Caco-2 (cell line): ENCODE measurements around the gene PTPRS. TPM values are rescaled to one million over a fixed set of nuclear protein-coding genes. Genes with fewer than 3 reads are reported as not detected.

ENCODE experiments used
- BruUV-seq: library from RNA; stranded (reverse); fragments of 400-500 nt; replicated peaks from 2 replicates; lab custom pipeline; 2021; lab: Mats Ljungman, UMichigan
- CTCF ChIA-PET: fragments of 300-600 bp; sonication (Branson Sonifier 250); formaldehyde crosslinking; loops from one replicate; lab custom pipeline; 2022; ENCODE audit warnings: antibody characterized with exemption; lab: Charles Lee
- POLR2A ChIA-PET: fragments of 300-600 bp; sonication (Branson Sonifier 250); formaldehyde crosslinking; loops from one replicate; lab custom pipeline; 2022; ENCODE audit warnings: antibody characterized with exemption; lab: Charles Lee
- DNase-seq, 2 experiments: peaks; one replicate each; pipeline versions ENCODE4 v3.0.0 to v3.0.0-alpha.2; 2020 to 2022
- H3K27me3 ChIP-seq: replicated peaks from 2 replicates; pipeline ENCODE4 v1.6.0; 2011; ENCODE audit warnings: low read length; ENCODE audit not compliant: control insufficient read depth, insufficient read depth
- H3K36me3 ChIP-seq: 2 replicates; pipeline ENCODE4 v1.5.1; 2011; ENCODE audit warnings: low read length; ENCODE audit not compliant: control insufficient read depth, insufficient read depth
- H3K4me1 ChIP-seq: fragments of 250-450 bp; sonication (Bioruptor Pico); 2 replicates; pipeline ENCODE4 v1.5.1; 2020; ENCODE audit warnings: mild to moderate bottlenecking
- H3K4me3 ChIP-seq: 2 replicates; pipeline ENCODE4 v1.5.1; 2011; ENCODE audit warnings: low read depth, mild to moderate bottlenecking, control low read depth, low read length
- H3K9me3 ChIP-seq: fragments of 250-450 bp; sonication (Bioruptor Pico); 2 replicates; pipeline ENCODE4 v1.5.1; 2020; ENCODE audit warnings: mild to moderate bottlenecking, moderate library complexity
- H3K27ac Mint-ChIP-seq: one replicate; pipeline ENCODE4 v1.8.0; 2022; ENCODE audit warnings: mixed read lengths; ENCODE audit not compliant: unreplicated experiment
- H3K27me3 Mint-ChIP-seq: one replicate; pipeline ENCODE4 v1.8.0; 2022; ENCODE audit warnings: mixed read lengths; ENCODE audit not compliant: insufficient read depth, unreplicated experiment
- H3K36me3 Mint-ChIP-seq: one replicate; pipeline ENCODE4 v1.8.0; 2022; ENCODE audit warnings: mild to moderate bottlenecking, mixed read lengths; ENCODE audit not compliant: insufficient read depth, unreplicated experiment
- H3K4me1 Mint-ChIP-seq: one replicate; pipeline ENCODE4 v1.8.0; 2022; ENCODE audit warnings: low read depth, mixed read lengths; ENCODE audit not compliant: unreplicated experiment
- H3K4me3 Mint-ChIP-seq: one replicate; pipeline ENCODE4 v1.8.0; 2022; ENCODE audit warnings: mild to moderate bottlenecking, moderate library complexity, mixed read lengths; ENCODE audit not compliant: unreplicated experiment
- H3K9me3 Mint-ChIP-seq: one replicate; pipeline ENCODE4 v1.8.0; 2022; ENCODE audit warnings: mixed read lengths; ENCODE audit not compliant: unreplicated experiment
- CTCF ChIP-seq, 2 experiments: fragments of 200-600 bp in 1 of 2; IDR thresholded peaks; 1 replicate in 1 of 2; 2 replicates in 1 of 2; pipeline versions ENCODE4 v1.5.1 to v1.8.0; 2011 to 2022; ENCODE audit warnings: antibody characterized with exemption in 1 of 2, control low read depth in 1 of 2, inconsistent platforms in 1 of 2, low read depth in 1 of 2, low read length in 1 of 2, mild to moderate bottlenecking in 1 of 2, moderate library complexity in 1 of 2; ENCODE audit not compliant: insufficient read depth in 1 of 2, severe bottlenecking in 1 of 2, unreplicated experiment in 1 of 2
- intact Hi-C: fragments of 100-400 bp; cut with micrococcal nuclease; formaldehyde crosslinking; loops from one replicate; pipeline ENCODE4 v1.10.0; 2022; ENCODE audit not compliant: unreplicated experiment
- total RNA-seq: library from RNA; stranded (reverse); gene quantifications from 2 replicates; pipeline ENCODE4 v1.2.3, GENCODE V29; 2022

PTPRS gene
- total RNA-seq, 1 experiment from 2014 or later, result 65.6 TPM

GRCh38 chr19:5299137-5299536, 41.5 kb downstream of the PTPRS start:
- CTCF ChIA-PET, result no interaction called here
- no peak overlapping the region for H3K4me3 ChIP-seq
- intact Hi-C loops, result no loop called here
- Mint-ChIP-seq H3K36me3 (peaks cover 6% of the 10 kb centered on the region), H3K27ac (no peak overlapping the region), H3K4me3 (no peak overlapping the region), H3K27me3 (no peaks in the 10 kb centered on the region), H3K4me1 (no peaks in the 10 kb centered on the region), H3K9me3 (no peaks in the 10 kb centered on the region)
- no peaks in the 10 kb centered on the region for H3K27me3 ChIP-seq
- H3K36me3 ChIP-seq, result no peaks in the 10 kb centered on the region
- H3K9me3 ChIP-seq, result no peaks in the 10 kb centered on the region
- no TSS peak for BruUV-seq
- no peak for DNase-seq
- POLR2A ChIA-PET, result no interaction called here
- TF ChIP-seq CTCF (IDR thresholded peaks at IDR 0.05; ENCODE audit: insufficient read depth in 1 of 2, low read depth in 1 of 2, low read length in 1 of 2, severe bottlenecking in 1 of 2, unreplicated experiment in 1 of 2), result no peak
- no peaks in the 10 kb centered on the region for H3K4me1 ChIP-seq

GRCh38 chr19:5298471-5298901, 42.1 kb downstream of the PTPRS start:
- H3K4me3 ChIP-seq, result no peak overlapping the region
- ChIA-PET POLR2A (no interaction called here), CTCF (no interaction called here)
- intact Hi-C loops, result no loop called here
- no peaks in the 10 kb centered on the region for H3K27me3 ChIP-seq
- Mint-ChIP-seq H3K4me3 (no peak overlapping the region), H3K27me3 (no peaks in the 10 kb centered on the region), H3K36me3 (peaks cover 6% of the 10 kb centered on the region), H3K4me1 (no peaks in the 10 kb centered on the region), H3K9me3 (no peaks in the 10 kb centered on the region), H3K27ac (no peak overlapping the region)
- no peaks in the 10 kb centered on the region for H3K9me3 ChIP-seq
- no peaks in the 10 kb centered on the region for H3K36me3 ChIP-seq
- no TSS peak for BruUV-seq
- no peak for DNase-seq
- no peak for TF ChIP-seq CTCF (IDR thresholded peaks at IDR 0.05; ENCODE audit: insufficient read depth in 1 of 2, low read depth in 1 of 2, low read length in 1 of 2, severe bottlenecking in 1 of 2, unreplicated experiment in 1 of 2)
- H3K4me1 ChIP-seq, result no peaks in the 10 kb centered on the region

- POLR2A ChIA-PET, result no interaction called here
- CTCF ChIA-PET, result no interaction called here
- H3K4me1 Mint-ChIP-seq, result no peaks in the 10 kb centered on the region
- no peaks in the 10 kb centered on the region for H3K27me3 Mint-ChIP-seq
- H3K27ac Mint-ChIP-seq, result no peak overlapping the region
- Histone ChIP-seq H3K27me3 (no peaks in the 10 kb centered on the region), H3K9me3 (no peaks in the 10 kb centered on the region), H3K4me3 (no peak overlapping the region), H3K4me1 (no peaks in the 10 kb centered on the region), H3K36me3 (no peaks in the 10 kb centered on the region)
- DNase-seq, result no peak
- TF ChIP-seq CTCF (IDR thresholded peaks at IDR 0.05; ENCODE audit: insufficient read depth in 1 of 2, low read depth in 1 of 2, low read length in 1 of 2, severe bottlenecking in 1 of 2, unreplicated experiment in 1 of 2), result no peak
- peaks cover 6% of the 10 kb centered on the region for H3K36me3 Mint-ChIP-seq
- intact Hi-C loops, result no loop called here
- no TSS peak for BruUV-seq
- H3K9me3 Mint-ChIP-seq, result no peaks in the 10 kb centered on the region
- H3K4me3 Mint-ChIP-seq, result no peak overlapping the region
Measured at GRCh38 chr19:5297272-5297669, 43.3 kb downstream of the PTPRS start.
